HEK293T (cell line): ENCODE data around the gene RNH1.

Experiments used
- CTCF ChIA-PET: fragments of 350-600 bp; formaldehyde crosslinking; extraction: SDS; loops from one replicate; lab custom pipeline; 2021; ENCODE audit warnings: antibody characterized with exemption, inconsistent platforms; lab: Yijun Ruan, JAX
- POLR2A ChIA-PET: fragments of 350-600 bp; formaldehyde crosslinking; extraction: SDS; loops from one replicate; lab custom pipeline; 2020; ENCODE audit warnings: antibody characterized with exemption, inconsistent platforms; lab: Yijun Ruan, JAX
- DNase-seq: peaks from one replicate; pipeline ENCODE4 v3.0.0; 2012; ENCODE audit warnings: mixed read lengths; ENCODE audit errors: extremely low spot score
- ARNT ChIP-seq: fragments of 450-650 bp; IDR thresholded peaks from 2 replicates; pipeline ENCODE4 v1.6.1; 2017; ENCODE audit warnings: mild to moderate bottlenecking
- BHLHE40 ChIP-seq: fragments of 450-650 bp; IDR thresholded peaks from 2 replicates; pipeline ENCODE4 v1.6.1; 2016; ENCODE audit warnings: mild to moderate bottlenecking, moderate library complexity, borderline replicate concordance
- CTBP1 ChIP-seq: fragments of 450-650 bp; IDR thresholded peaks from 2 replicates; pipeline ENCODE4 v1.6.1; 2016; ENCODE audit warnings: borderline replicate concordance
- ELF4 ChIP-seq: fragments of 450-650 bp; IDR thresholded peaks from 2 replicates; pipeline ENCODE4 v1.6.1; 2017; ENCODE audit warnings: antibody characterized with exemption
- FOXA1 ChIP-seq: fragments of 450-650 bp; IDR thresholded peaks from 2 replicates; pipeline ENCODE4 v1.6.1; 2016; ENCODE audit warnings: mild to moderate bottlenecking
- FOXK2 ChIP-seq: fragments of 450-650 bp; IDR thresholded peaks from 2 replicates; pipeline ENCODE4 v1.6.1; 2016; ENCODE audit warnings: mild to moderate bottlenecking
- FOXM1 ChIP-seq: fragments of 450-650 bp; IDR thresholded peaks from 2 replicates; pipeline ENCODE4 v1.6.1; 2017; ENCODE audit warnings: mild to moderate bottlenecking, borderline replicate concordance
- HDGF ChIP-seq: fragments of 450-650 bp; IDR thresholded peaks from 2 replicates; pipeline ENCODE4 v1.6.1; 2017; ENCODE audit warnings: antibody characterized with exemption, borderline replicate concordance
- L3MBTL2 ChIP-seq: fragments of 450-650 bp; conservative IDR thresholded peaks from 2 replicates; pipeline ENCODE4 v1.6.1; 2016; ENCODE audit warnings: mild to moderate bottlenecking
- LEF1 ChIP-seq: fragments of 450-650 bp; IDR thresholded peaks from 2 replicates; pipeline ENCODE4 v1.6.1; 2017; ENCODE audit warnings: mild to moderate bottlenecking, borderline replicate concordance
- NFRKB ChIP-seq: fragments of 450-650 bp; IDR thresholded peaks from 2 replicates; pipeline ENCODE4 v1.6.1; 2016; ENCODE audit warnings: mild to moderate bottlenecking, moderate library complexity
- PKNOX1 ChIP-seq: fragments of 450-650 bp; IDR thresholded peaks from 2 replicates; pipeline ENCODE4 v1.6.1; 2016
- SP1 ChIP-seq: fragments of 450-650 bp; IDR thresholded peaks from 2 replicates; pipeline ENCODE4 v1.6.1; 2017
- SUZ12 ChIP-seq: fragments of 450-650 bp; IDR thresholded peaks from 2 replicates; pipeline ENCODE4 v1.6.1; 2016; ENCODE audit warnings: mild to moderate bottlenecking
- TARDBP ChIP-seq: fragments of 450-650 bp; IDR thresholded peaks from 2 replicates; pipeline ENCODE4 v1.6.1; 2016
- ZNF384 ChIP-seq: fragments of 450-650 bp; IDR thresholded peaks from 2 replicates; pipeline ENCODE4 v1.6.1; 2016

RNH1 gene

GRCh38 chr11:548700-549603 is 41.9 kb upstream of the RNH1 start:
- ChIA-PET CTCF (no interaction called here), POLR2A (interaction anchor here (1.2 kb wide), 1 partner anchor 13 kb away, joined by 7 read pairs; the partner anchor contains the start of gene HRAS)
- no peak for TF ChIP-seq L3MBTL2
- TF ChIP-seq SP1: no peak
- TF ChIP-seq FOXK2: no peak
- no peak for TF ChIP-seq CTBP1
- TF ChIP-seq LEF1: no peak
- TF ChIP-seq HDGF: no peak
- no peak for TF ChIP-seq ZNF384
- TF ChIP-seq BHLHE40: no peak
- no peak for TF ChIP-seq PKNOX1
- no peak for TF ChIP-seq ARNT
- TF ChIP-seq ELF4: no peak
- TF ChIP-seq SUZ12: no peak
- TF ChIP-seq TARDBP: no peak
- TF ChIP-seq FOXA1: no peak
- TF ChIP-seq NFRKB: no peak
- no peak for TF ChIP-seq FOXM1
- DNase-seq: no peak

- CTCF ChIA-PET: no interaction called here
- TF ChIP-seq FOXK2 (no peak), SUZ12 (no peak), ARNT (no peak), ELF4 (no peak), PKNOX1 (no peak), LEF1 (no peak), SP1 (no peak), HDGF (no peak), BHLHE40 (no peak), FOXA1 (no peak), NFRKB (no peak)
- DNase-seq: no peak
- POLR2A ChIA-PET: interaction anchor here (2.0 kb wide), 1 partner anchor 10 kb away, joined by 6 read pairs; the partner anchor contains the start of gene HRAS
Measured at GRCh38 chr11:545171-545570, 38.1 kb upstream of the RNH1 start.

DNA sequence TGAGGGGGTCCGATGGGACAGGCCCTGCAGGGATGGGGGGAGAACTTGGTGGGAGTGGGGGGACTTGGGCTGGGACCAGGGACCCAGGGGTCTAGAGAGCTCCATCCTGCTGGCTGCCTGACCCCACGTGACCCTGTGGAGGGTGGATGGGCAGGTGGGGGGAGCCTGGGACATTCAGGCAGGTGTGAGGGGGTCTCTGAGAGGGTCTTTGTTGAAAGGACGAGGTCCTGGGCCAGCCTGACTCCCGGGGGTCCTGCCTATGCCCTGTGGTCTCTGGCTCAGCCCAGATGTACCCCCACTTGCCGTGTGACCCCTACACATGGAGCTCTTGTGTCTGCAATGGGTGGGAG is 37.8 kb upstream of the RNH1 start:
- ChIA-PET CTCF (no interaction called here), POLR2A (interaction anchor here (2.0 kb wide), 1 partner anchor 9 kb away, joined by 6 read pairs; the partner anchor contains the start of gene HRAS)
- TF ChIP-seq FOXM1: no peak
- TF ChIP-seq FOXA1: no peak
- no peak for TF ChIP-seq ELF4
- TF ChIP-seq BHLHE40: no peak
- TF ChIP-seq ZNF384: no peak
- no peak for TF ChIP-seq ARNT
- no peak for TF ChIP-seq HDGF
- DNase-seq: no peak

- ChIA-PET CTCF (no interaction called here), POLR2A (no interaction called here)
- TF ChIP-seq SP1 (no peak), PKNOX1 (no peak), CTBP1 (no peak), HDGF (no peak), BHLHE40 (no peak), L3MBTL2 (no peak), ZNF384 (no peak), FOXM1 (no peak), LEF1 (no peak), ELF4 (no peak), ARNT (no peak), NFRKB (no peak), FOXA1 (no peak), SUZ12 (no peak), FOXK2 (no peak), TARDBP (no peak)
- DNase-seq: no peak
Measured at GRCh38 chr11:541433-541885, 34.4 kb upstream of the RNH1 start.

DNA sequence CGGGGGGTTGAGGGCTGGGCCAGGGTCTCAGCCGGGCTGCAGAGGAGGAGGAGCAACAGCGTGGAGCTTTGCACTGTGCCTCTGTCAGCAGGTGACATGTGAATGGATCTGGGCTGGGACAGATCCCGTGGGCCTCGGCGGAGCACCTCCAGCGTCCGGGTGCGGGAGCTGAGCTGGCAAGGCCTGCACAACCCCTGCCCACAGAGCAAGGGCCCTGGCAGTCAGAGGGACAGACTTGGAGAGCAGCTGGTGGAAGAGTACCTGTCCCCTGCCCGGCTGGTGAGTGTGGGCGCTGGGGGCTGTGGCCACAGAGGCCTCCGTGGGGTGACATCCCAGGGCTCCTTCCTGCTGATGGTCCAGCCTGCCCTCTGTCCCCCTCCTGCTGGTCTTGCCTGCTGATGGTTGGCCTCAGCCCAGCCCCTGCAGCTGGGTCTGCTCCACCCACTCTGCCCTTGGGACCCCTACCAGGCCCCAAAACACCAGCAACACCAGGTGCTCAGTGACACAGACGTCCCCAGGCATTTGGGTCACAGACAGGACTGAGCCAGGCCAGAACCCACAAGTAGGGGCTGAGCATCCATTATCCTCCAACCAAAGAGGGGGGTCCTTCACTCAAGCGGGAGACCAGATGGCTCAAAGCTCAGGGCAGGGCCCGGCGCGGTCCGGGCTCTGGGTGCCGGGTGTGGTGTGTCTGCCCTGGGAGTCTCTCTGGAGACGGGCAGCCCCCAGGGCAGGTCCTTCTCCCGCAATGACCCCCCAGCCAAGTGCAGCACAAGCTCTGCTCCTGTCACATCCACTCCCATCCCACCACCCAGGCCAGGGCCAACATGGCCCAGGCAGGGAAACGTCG is 33.8 kb upstream of the RNH1 start:
- POLR2A ChIA-PET: no interaction called here
- TF ChIP-seq BHLHE40 (no peak), ARNT (no peak), FOXA1 (no peak), ELF4 (no peak), CTBP1 (no peak), SUZ12 (no peak), PKNOX1 (no peak), FOXK2 (no peak), FOXM1 (no peak), NFRKB (no peak), HDGF (no peak), ZNF384 (no peak), SP1 (no peak), L3MBTL2 (no peak), LEF1 (no peak)
- DNase-seq: no peak
- CTCF ChIA-PET: no interaction called here
